Measurements from ENCODE around the gene FAM83F.

DNA sequence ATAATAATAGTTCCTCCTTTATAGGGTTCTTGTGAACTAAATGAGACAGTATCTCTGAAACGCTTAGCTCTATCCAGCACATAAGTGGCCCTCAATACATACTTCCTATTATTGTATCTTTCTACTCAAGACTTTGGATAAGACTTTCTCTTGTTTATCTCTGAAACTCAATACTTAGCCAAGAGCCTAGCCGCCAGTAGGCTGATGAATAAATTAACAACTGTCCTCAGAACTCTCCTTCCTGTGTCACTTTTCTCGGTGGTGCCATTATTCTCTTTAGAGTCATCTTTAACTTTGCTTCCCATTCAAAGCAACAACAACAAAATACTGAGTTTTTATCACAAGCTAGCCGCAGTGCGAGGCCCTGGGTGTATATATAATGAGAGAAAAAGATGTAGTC is 86.9 kb downstream of the FAM83F start:
- TF ChIP-seq SIN3A (IDR thresholded peaks at IDR 0.05; ENCODE audit: borderline replicate concordance, insufficient read depth, low read length) = no peak
- TF ChIP-seq TAF1 (IDR thresholded peaks at IDR 0.05; ENCODE audit: borderline replicate concordance, insufficient read depth, low read length) = no peak
- TF ChIP-seq POLR2AphosphoS5 (IDR thresholded peaks at IDR 0.05; ENCODE audit: low read depth, low read length) = no peak
- TF ChIP-seq, protein P1, sequence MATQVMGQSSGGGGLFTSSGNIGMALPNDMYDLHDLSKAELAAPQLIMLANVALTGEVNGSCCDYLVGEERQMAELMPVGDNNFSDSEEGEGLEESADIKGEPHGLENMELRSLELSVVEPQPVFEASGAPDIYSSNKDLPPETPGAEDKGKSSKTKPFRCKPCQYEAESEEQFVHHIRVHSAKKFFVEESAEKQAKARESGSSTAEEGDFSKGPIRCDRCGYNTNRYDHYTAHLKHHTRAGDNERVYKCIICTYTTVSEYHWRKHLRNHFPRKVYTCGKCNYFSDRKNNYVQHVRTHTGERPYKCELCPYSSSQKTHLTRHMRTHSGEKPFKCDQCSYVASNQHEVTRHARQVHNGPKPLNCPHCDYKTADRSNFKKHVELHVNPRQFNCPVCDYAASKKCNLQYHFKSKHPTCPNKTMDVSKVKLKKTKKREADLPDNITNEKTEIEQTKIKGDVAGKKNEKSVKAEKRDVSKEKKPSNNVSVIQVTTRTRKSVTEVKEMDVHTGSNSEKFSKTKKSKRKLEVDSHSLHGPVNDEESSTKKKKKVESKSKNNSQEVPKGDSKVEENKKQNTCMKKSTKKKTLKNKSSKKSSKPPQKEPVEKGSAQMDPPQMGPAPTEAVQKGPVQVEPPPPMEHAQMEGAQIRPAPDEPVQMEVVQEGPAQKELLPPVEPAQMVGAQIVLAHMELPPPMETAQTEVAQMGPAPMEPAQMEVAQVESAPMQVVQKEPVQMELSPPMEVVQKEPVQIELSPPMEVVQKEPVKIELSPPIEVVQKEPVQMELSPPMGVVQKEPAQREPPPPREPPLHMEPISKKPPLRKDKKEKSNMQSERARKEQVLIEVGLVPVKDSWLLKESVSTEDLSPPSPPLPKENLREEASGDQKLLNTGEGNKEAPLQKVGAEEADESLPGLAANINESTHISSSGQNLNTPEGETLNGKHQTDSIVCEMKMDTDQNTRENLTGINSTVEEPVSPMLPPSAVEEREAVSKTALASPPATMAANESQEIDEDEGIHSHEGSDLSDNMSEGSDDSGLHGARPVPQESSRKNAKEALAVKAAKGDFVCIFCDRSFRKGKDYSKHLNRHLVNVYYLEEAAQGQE (IDR thresholded peaks at IDR 0.05; ENCODE audit: insufficient read depth in 1 of 2, low read depth in 2 of 2, low read length in 2 of 2) = no peak
- TF ChIP-seq FOXP2 (optimal IDR thresholded peaks at IDR 0.05; ENCODE audit: borderline replicate concordance, extremely low read depth, extremely low read length, insufficient read depth) = no peak

All from PFSK-1 (cell line).